GM23248 (cell line): ENCODE results near the gene DNAAF3. TPM values are rescaled to one million over a fixed set of nuclear protein-coding genes. Genes with fewer than 3 reads are reported as not detected.
"Not testable (repeated sequence)": the region's sequence is repeated elsewhere in the genome, so short reads cannot be mapped to it uniquely, and the experiment has no call there.

ENCODE experiments used
- DNase-seq: peaks from one replicate; pipeline ENCODE4 v3.0.0-alpha.2; 2015
- H2AFZ ChIP-seq: fragments of 200-600 bp; sonication (generic); 2 replicates; pipeline ENCODE4 v1.6.1; 2016; ENCODE audit warnings: antibody characterized with exemption
- H3F3A ChIP-seq: fragments of 200-600 bp; sonication (generic); 2 replicates; pipeline ENCODE4 v1.6.1; 2016; ENCODE audit warnings: mild to moderate bottlenecking, antibody characterized with exemption, mixed run types; ENCODE audit not compliant: insufficient read depth
- H3K27ac ChIP-seq: fragments of 200-600 bp; sonication (generic); 2 replicates; pipeline ENCODE4 v1.5.1; 2016; ENCODE audit warnings: mild to moderate bottlenecking
- H3K27me3 ChIP-seq: fragments of 200-600 bp; sonication (generic); replicated peaks from 2 replicates; pipeline ENCODE4 v1.6.1; 2016; ENCODE audit warnings: mild to moderate bottlenecking; ENCODE audit not compliant: insufficient read depth
- H3K36me3 ChIP-seq: fragments of 200-600 bp; sonication (generic); 2 replicates; pipeline ENCODE4 v1.6.1; 2016; ENCODE audit warnings: low read depth, mild to moderate bottlenecking
- H3K4me1 ChIP-seq: fragments of 200-600 bp; sonication (generic); 2 replicates; pipeline ENCODE4 v1.6.1; 2016; ENCODE audit warnings: mild to moderate bottlenecking; ENCODE audit not compliant: insufficient read depth
- H3K4me2 ChIP-seq: fragments of 200-600 bp; sonication (generic); one replicate; pipeline ENCODE4 v1.6.1; 2016; ENCODE audit warnings: mild to moderate bottlenecking; ENCODE audit not compliant: unreplicated experiment
- H3K4me3 ChIP-seq: fragments of 200-600 bp; sonication (generic); 2 replicates; pipeline ENCODE4 v1.5.1; 2016; ENCODE audit warnings: mild to moderate bottlenecking
- H3K79me2 ChIP-seq: fragments of 200-600 bp; sonication (generic); 2 replicates; pipeline ENCODE4 v1.6.1; 2016; ENCODE audit warnings: mild to moderate bottlenecking; ENCODE audit not compliant: insufficient read depth
- H3K9ac ChIP-seq: fragments of 200-600 bp; sonication (generic); 2 replicates; pipeline ENCODE4 v1.6.1; 2016; ENCODE audit warnings: mild to moderate bottlenecking
- H3K9me2 ChIP-seq: fragments of 200-600 bp; sonication (generic); 2 replicates; pipeline ENCODE4 v1.6.1; 2016; ENCODE audit warnings: mixed run types, mild to moderate bottlenecking, moderate library complexity; ENCODE audit not compliant: insufficient read depth
- H3K9me3 ChIP-seq: fragments of 200-600 bp; sonication (generic); one replicate; pipeline ENCODE4 v1.6.1; 2017; ENCODE audit warnings: low read depth
- H4K20me1 ChIP-seq: fragments of 200-600 bp; sonication (generic); 2 replicates; pipeline ENCODE4 v1.6.0; 2016; ENCODE audit not compliant: insufficient read depth
- EZH2 ChIP-seq: fragments of 200-600 bp; sonication (generic); IDR thresholded peaks from 2 replicates; pipeline ENCODE4 v1.6.1; 2018; ENCODE audit warnings: antibody characterized with exemption, mild to moderate bottlenecking; ENCODE audit not compliant: insufficient read depth, poor library complexity, severe bottlenecking
- EZH2phosphoT487 ChIP-seq: fragments of 200-600 bp; sonication (generic); IDR thresholded peaks from 2 replicates; pipeline ENCODE4 v1.6.1; 2018; ENCODE audit warnings: antibody characterized with exemption, moderate library complexity, mild to moderate bottlenecking, low read depth; ENCODE audit not compliant: insufficient read depth
- WGBS, 2 experiments: methylation state at CpG; one replicate each; pipeline ENCODE4 v1.1.6; 2015 to 2017; ENCODE audit warnings: low lambda C conversion rate in 2 of 2, low coverage in 1 of 2; ENCODE audit errors: missing lambda C conversion rate in 2 of 2; 5-methylcytosine and 5-hydroxymethylcytosine counted together
- in situ Hi-C: fragments of 300-500 bp; cut with MboI; formaldehyde crosslinking; loops from 2 replicates; pipeline ENCODE4 v1.15.0; 2020
- polyA plus RNA-seq: library from polyadenylated mRNA; unstranded; fragments of >200 nt; fragmentation: Nextera tagmentation; extraction: Ambion mirVana; gene quantifications from 2 replicates; pipeline ENCODE4 v1.2.1, GENCODE V29; 2016
- total RNA-seq: library from RNA; depleted of rRNA; stranded (reverse); fragments of >200 nt; shearing (Covaris generic); gene quantifications from 2 replicates; pipeline ENCODE4 v1.2.3, GENCODE V29; 2014

The DNAAF3 gene
- total and polyA plus RNA-seq, 2 experiments from 2014 or later, result 0.22 to 0.39 TPM

DNA sequence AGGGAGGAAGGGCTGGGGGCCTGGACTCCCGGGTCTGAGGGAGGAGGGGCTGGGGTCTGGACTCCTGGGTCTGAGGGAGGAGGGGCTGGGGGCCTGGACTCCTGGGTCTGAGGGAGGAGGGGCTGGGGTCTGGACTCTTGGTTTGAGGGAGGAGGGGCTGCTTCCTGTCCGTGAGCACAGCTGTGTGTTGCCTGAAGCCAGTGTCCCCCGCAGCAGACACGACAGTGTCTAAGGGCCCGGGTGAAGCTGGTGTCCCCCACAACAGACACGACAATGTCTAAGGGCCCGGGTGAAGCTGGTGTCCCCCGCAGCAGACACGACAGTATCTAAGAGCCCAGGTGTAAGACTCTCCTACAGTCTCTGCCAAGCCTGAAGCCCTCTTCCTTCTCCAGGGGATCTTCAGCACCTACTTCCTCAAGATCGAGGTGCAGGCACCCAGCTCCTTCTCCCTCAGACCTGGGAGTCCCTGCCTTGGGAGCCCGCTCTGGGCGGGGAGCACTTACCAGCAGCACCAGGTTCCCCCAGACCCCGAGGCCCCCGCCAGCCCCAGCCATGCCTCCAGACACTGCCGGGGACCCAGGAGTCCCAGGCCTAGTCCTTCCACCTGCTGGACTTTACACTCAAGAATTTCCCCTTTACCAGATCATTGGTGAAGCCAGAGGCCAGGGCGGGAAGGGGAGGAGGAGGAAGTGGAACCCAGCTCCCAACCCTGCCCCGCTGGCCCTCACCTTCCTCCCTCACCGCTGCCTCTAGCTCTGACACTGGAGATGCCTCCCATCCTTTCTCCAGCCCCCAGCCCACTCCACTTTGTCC lies 42.7 kb upstream of the DNAAF3 start, which contains the start of gene PTPRH:
Gene PTPRH (minus strand): TSS at position 622 of the 813 bp plus-strand sequence. CDS start 68 bp downstream, at position 554.
- 58 to 61% methylated on average over 11 to 17 of the region's 18 CpGs for WGBS, 2 experiments
- H3K79me2 ChIP-seq, result no peaks in the 10 kb centered on the region
- H3F3A ChIP-seq, result peaks cover 18% of the 10 kb centered on the region; the same call in 1 of the 2 replicates
- no peaks in the 10 kb centered on the region for H3K9me3 ChIP-seq
- no peak for DNase-seq
- in situ Hi-C loops, result no loop called here
- H3K4me1 ChIP-seq, result peaks cover 20% of the 10 kb centered on the region
- no peaks in the 10 kb centered on the region for H3K27me3 ChIP-seq
- H2AFZ ChIP-seq, result no peak within 1 kb of the TSS
- no peaks in the 10 kb centered on the region for H3K9me2 ChIP-seq
- H3K36me3 ChIP-seq, result no peaks in the 10 kb centered on the region
- H3K27ac ChIP-seq, result peak within 1 kb of the TSS; percentile 24; the same call in 1 of the 2 replicates
- H3K4me2 ChIP-seq, result peak within 1 kb of the TSS; percentile 37
- H3K9ac ChIP-seq, result no peak within 1 kb of the TSS
- no peak within 1 kb of the TSS for H3K4me3 ChIP-seq
- TF ChIP-seq EZH2phosphoT487 (no peak), EZH2 (no peak)
- H4K20me1 ChIP-seq, result no peaks in the 10 kb centered on the region

DNA sequence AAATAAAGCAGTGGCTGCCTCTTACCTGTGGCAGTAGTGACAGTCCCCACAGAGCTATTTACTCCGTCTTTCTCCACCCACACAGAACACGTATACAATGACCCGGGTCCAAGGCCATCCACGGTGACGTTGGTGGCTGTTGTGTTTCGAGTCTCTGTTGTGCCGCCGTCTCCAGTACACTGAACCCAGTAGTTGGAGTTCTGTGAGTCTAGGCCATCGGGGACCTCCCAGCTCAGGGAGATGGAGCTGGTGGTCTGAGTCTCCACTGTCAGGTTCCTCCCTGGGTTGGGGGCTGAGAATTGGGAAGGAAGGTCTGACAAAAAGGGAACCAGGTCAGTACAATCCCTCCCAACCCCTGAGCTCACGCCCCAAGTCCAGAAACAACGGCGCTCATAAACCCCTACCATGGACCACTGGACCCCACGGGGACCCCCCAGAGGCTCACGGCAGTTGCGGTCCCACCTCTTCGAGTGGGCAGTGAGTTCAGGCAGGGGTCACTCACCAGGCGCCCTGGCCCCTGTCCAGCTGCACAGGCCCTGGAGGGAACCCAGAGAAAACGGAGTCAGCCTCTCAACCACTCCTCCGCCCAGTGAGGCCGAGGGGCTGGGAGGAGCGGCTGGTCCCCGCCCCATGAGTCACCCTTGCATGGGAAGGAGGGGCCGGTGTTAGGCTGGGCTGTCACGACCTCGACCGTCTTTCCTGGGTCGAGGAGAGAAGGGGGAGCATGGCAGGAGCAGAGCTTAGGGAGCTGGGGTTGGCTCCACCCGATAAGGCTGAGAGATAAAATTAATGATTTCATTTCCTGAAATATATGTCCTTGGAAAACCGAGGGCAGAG lies 40.5 kb upstream of the DNAAF3 start:
- Histone ChIP-seq H3K4me3 (peak overlapping the region; percentile 40; the same call in 1 of the 2 replicates), H3K9me2 (no peaks in the 10 kb centered on the region), H3K27me3 (no peaks in the 10 kb centered on the region), H3K9me3 (no peaks in the 10 kb centered on the region), H3K79me2 (no peaks in the 10 kb centered on the region), H3K4me1 (peaks cover 20% of the 10 kb centered on the region), H4K20me1 (no peaks in the 10 kb centered on the region), H3K27ac (no peak overlapping the region), H3K36me3 (no peaks in the 10 kb centered on the region), H3F3A (peaks cover 18% of the 10 kb centered on the region; the same call in 1 of the 2 replicates), H3K9ac (peak overlapping the region; percentile 36), H3K4me2 (peak overlapping the region; percentile 66), H2AFZ (no peak overlapping the region)
- TF ChIP-seq EZH2 (no peak), EZH2phosphoT487 (no peak)
- in situ Hi-C loops, result no loop called here
- DNase-seq, result peak; percentile 96
- 30 to 31% methylated on average over 28 to 29 of the region's 29 CpGs for WGBS, 2 experiments

DNA sequence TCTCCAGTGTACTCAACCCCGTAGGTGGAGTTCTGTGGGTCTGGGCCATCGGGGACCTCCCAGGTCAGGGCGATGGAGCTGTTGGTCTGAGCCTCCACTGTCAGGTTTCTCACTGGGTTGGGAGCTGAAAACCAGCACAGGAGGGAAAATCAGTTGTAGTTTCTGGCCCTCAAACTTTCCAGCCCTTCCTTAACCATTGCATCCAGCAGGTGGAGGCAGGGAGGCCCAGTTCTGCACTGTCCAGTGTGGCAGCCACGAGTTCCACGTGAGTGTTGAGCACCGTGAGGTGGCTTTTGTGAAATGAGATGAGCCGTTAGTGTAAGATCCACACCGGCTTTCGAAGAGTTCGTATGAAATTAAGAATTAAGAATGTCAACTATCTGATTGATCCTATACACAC lies 35.8 kb upstream of the DNAAF3 start:
- H3K4me1 ChIP-seq, H4K20me1 ChIP-seq, H3K79me2 ChIP-seq, H3K27me3 ChIP-seq, H3K27ac ChIP-seq, H3K9me2 ChIP-seq, H3K4me2 ChIP-seq, H3K4me3 ChIP-seq, H3K9ac ChIP-seq, H3K9me3 ChIP-seq, in situ Hi-C loops, H3K36me3 ChIP-seq, H3F3A ChIP-seq, H2AFZ ChIP-seq: not testable (repeated sequence)
- DNase-seq, result peak; percentile 29
- WGBS, 2 experiments, result 66 to 68% methylated on average over 10 of the region's 10 CpGs

DNA sequence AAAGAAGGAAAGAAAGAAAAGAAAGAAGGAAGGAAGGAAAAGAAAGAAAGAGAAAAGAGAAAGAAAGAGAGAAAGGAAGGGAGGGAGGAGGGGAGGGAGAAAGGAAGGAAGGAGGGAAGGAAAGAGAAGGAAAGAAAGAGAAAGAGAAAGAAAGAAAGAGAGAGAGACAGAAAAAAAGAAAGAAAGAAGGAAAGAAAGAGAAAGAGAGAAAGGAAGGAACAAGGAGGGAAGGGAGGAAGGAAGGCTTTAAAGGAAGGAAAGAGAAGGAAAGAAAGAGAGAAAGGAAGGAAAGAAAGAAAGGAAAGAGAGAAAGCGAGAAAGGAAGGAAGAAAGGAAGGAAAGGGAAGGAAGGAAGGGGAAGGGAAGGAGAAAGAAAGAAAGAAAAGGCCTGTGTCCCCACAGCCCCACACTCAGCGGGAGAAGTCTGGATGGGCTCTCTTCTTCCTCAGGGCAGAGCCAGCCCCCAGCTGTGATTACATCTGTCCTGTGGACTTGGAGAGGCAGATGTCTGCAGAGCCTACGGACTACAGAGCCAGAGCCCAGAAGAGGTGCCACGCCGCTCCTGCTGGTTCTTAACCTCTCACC lies 33.3 kb upstream of the DNAAF3 start:
- in situ Hi-C loops, result no loop called here

More for the DNA sequence above, 33.3 kb upstream of the DNAAF3 start:
- H3K4me3 ChIP-seq, result no peak overlapping the region
- H3K9me3 ChIP-seq, result no peaks in the 10 kb centered on the region
- no peaks in the 10 kb centered on the region for H3K9me2 ChIP-seq
- no peaks in the 10 kb centered on the region for H3K27me3 ChIP-seq
- H3K79me2 ChIP-seq, result no peaks in the 10 kb centered on the region
- no peak overlapping the region for H3K27ac ChIP-seq
- H3K4me1 ChIP-seq, result no peaks in the 10 kb centered on the region
- no peaks in the 10 kb centered on the region for H3F3A ChIP-seq
- H2AFZ ChIP-seq, result no peak overlapping the region
- H3K36me3 ChIP-seq, result no peaks in the 10 kb centered on the region
- H3K9ac ChIP-seq, result no peak overlapping the region
- H4K20me1 ChIP-seq, result no peaks in the 10 kb centered on the region
- whole genome bisulfite sequencing, 2 experiments, result 68 to 74% methylated on average over 5 of the region's 5 CpGs
- no peak overlapping the region for H3K4me2 ChIP-seq
- TF ChIP-seq EZH2phosphoT487 (no peak), EZH2 (no peak)
- DNase-seq, result no peak
